Trophoblast cell (in vitro differentiated cells and primary cell): ENCODE measurements around the gene KATNBL1.

ENCODE experiments used
- DNase-seq, 2 donors: peaks; one replicate each; pipeline ENCODE4 v3.0.0-alpha.2; 2016
- H2AFZ ChIP-seq: 2 replicates; pipeline ENCODE4 v1.6.1; 2013; ENCODE audit warnings: low read length, moderate library complexity, mild to moderate bottlenecking; ENCODE audit not compliant: insufficient read depth, poor library complexity
- H2AK5ac ChIP-seq: 2 replicates; pipeline ENCODE4 v1.6.1; 2013; ENCODE audit warnings: mild to moderate bottlenecking, low read length
- H2BK120ac ChIP-seq: 2 replicates; pipeline ENCODE4 v1.6.1; 2013; ENCODE audit warnings: low read length, mild to moderate bottlenecking, moderate library complexity; ENCODE audit not compliant: insufficient read depth, poor library complexity
- H2BK12ac ChIP-seq: 2 replicates; pipeline ENCODE4 v1.6.1; 2013; ENCODE audit warnings: mild to moderate bottlenecking, low read length, moderate library complexity
- H2BK5ac ChIP-seq: 2 replicates; pipeline ENCODE4 v1.6.1; 2013; ENCODE audit warnings: low read length, low read depth, moderate library complexity, mild to moderate bottlenecking; ENCODE audit not compliant: poor library complexity
- H3K14ac ChIP-seq: 2 replicates; pipeline ENCODE4 v1.6.1; 2013; ENCODE audit warnings: mild to moderate bottlenecking, low read length
- H3K18ac ChIP-seq: 2 replicates; pipeline ENCODE4 v1.6.1; 2013; ENCODE audit warnings: mild to moderate bottlenecking, low read length
- H3K23ac ChIP-seq: 2 replicates; pipeline ENCODE4 v1.6.1; 2013; ENCODE audit warnings: low read length
- H3K27ac ChIP-seq: 2 replicates; pipeline ENCODE4 v1.5.1; 2013; ENCODE audit warnings: low read depth, mild to moderate bottlenecking, inconsistent platforms, low read length, moderate library complexity
- H3K27me3 ChIP-seq: 2 replicates; pipeline ENCODE4 v1.6.1; 2013; ENCODE audit warnings: inconsistent platforms, mild to moderate bottlenecking, low read length, moderate library complexity; ENCODE audit not compliant: insufficient read depth
- H3K36me3 ChIP-seq, 2 experiments: 1 replicate in 1 of 2; 2 replicates in 1 of 2; pipeline ENCODE4 v1.6.1; 2013; ENCODE audit warnings: low read length in 2 of 2, mild to moderate bottlenecking in 2 of 2, moderate library complexity in 1 of 2; ENCODE audit not compliant: insufficient read depth in 2 of 2, control insufficient read depth in 1 of 2
- H3K4ac ChIP-seq: 2 replicates; pipeline ENCODE4 v1.6.1; 2013; ENCODE audit warnings: low read depth, mild to moderate bottlenecking, low read length, moderate library complexity
- H3K4me1 ChIP-seq, 2 experiments: 1 replicate in 1 of 2; 2 replicates in 1 of 2; pipeline ENCODE4 v1.6.1; 2013; ENCODE audit warnings: low read length in 2 of 2, mild to moderate bottlenecking in 2 of 2, moderate library complexity in 1 of 2; ENCODE audit not compliant: insufficient read depth in 2 of 2, control insufficient read depth in 1 of 2
- H3K4me2 ChIP-seq: 2 replicates; pipeline ENCODE4 v1.6.1; 2013; ENCODE audit warnings: inconsistent platforms, mild to moderate bottlenecking, low read length, moderate library complexity
- H3K4me3 ChIP-seq: 2 replicates; pipeline ENCODE4 v1.5.1; 2013; ENCODE audit warnings: mild to moderate bottlenecking, low read depth, low read length, inconsistent platforms
- H3K79me1 ChIP-seq: one replicate; pipeline ENCODE4 v1.6.1; 2013; ENCODE audit warnings: low read length
- H3K79me2 ChIP-seq: 2 replicates; pipeline ENCODE4 v1.6.1; 2013; ENCODE audit warnings: low read length, mild to moderate bottlenecking; ENCODE audit not compliant: control insufficient read depth, insufficient read depth, poor library complexity
- H3K9ac ChIP-seq: 2 replicates; pipeline ENCODE4 v1.6.1; 2013; ENCODE audit warnings: mild to moderate bottlenecking, low read length
- H3K9me3 ChIP-seq: 2 replicates; pipeline ENCODE4 v1.6.1; 2013; ENCODE audit warnings: low read depth, mild to moderate bottlenecking, control low read depth, inconsistent platforms, low read length; ENCODE audit not compliant: insufficient read depth
- H4K12ac ChIP-seq: 2 replicates; pipeline ENCODE4 v1.6.1; 2013; ENCODE audit warnings: low read depth, mild to moderate bottlenecking, low read length, moderate library complexity
- H4K8ac ChIP-seq: 2 replicates; pipeline ENCODE4 v1.6.1; 2013; ENCODE audit warnings: low read depth, mild to moderate bottlenecking, low read length, moderate library complexity
- H4K91ac ChIP-seq: one replicate; pipeline ENCODE4 v1.6.1; 2013; ENCODE audit warnings: low read depth, mild to moderate bottlenecking, low read length, moderate library complexity
- WGBS: extraction: QIAGEN DNeasy Blood & Tissue Kit; methylation state at CpG from one replicate; pipeline ENCODE4 v1.1.7; 2013; ENCODE audit warnings: missing lambda C conversion rate; ENCODE audit not compliant: insufficient read length, insufficient coverage; ENCODE audit errors: extremely low coverage; 5-methylcytosine and 5-hydroxymethylcytosine counted together

KATNBL1 gene

DNA sequence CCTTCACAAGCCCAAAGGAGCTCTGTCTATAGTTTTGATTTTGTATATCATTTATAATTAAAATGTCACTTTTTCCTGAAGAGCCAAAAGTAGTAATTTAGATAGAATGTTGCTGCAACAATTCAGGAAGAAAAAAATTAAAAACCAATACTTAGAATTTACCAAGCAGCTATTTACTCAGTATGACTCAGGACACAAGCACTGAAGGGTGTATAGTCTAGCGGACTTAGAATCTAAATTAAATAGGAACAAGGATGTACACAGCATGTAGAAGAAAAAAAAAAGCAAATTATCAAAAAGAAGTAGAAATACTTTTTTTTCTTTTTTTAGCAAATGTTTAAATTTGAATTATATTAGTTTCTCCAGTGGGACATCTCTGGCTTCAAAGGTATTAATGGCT, 76.4 kb downstream of the KATNBL1 start:
- no peaks in the 10 kb centered on the region for H3K4me1 ChIP-seq
- no peak overlapping the region for H3K4me2 ChIP-seq
- no peak overlapping the region for H2BK120ac ChIP-seq
- H3K4ac ChIP-seq = no peak overlapping the region
- H2AK5ac ChIP-seq = no peak overlapping the region
- H3K79me2 ChIP-seq = no peaks in the 10 kb centered on the region
- no peak overlapping the region for H3K9ac ChIP-seq
- no peak overlapping the region for H2BK5ac ChIP-seq
- H3K27me3 ChIP-seq = no peaks in the 10 kb centered on the region
- no peak overlapping the region for H3K18ac ChIP-seq
- DNase-seq = no peak
- H4K91ac ChIP-seq = no peak overlapping the region
- no peaks in the 10 kb centered on the region for H3K9me3 ChIP-seq
- H3K4me3 ChIP-seq = no peak overlapping the region
- H2AFZ ChIP-seq = no peak overlapping the region
- WGBS = no CpG with 5 or more reads among the region's 1 CpG
- no peak overlapping the region for H4K8ac ChIP-seq
- peaks cover 0 to 6% of the 10 kb centered on the region in 2 experiments for H3K36me3 ChIP-seq
- no peaks in the 10 kb centered on the region for H3K79me1 ChIP-seq
- no peak overlapping the region for H3K23ac ChIP-seq
- H3K27ac ChIP-seq = no peak overlapping the region
- no peak overlapping the region for H2BK12ac ChIP-seq
- H3K14ac ChIP-seq = no peak overlapping the region
- no peak overlapping the region for H4K12ac ChIP-seq

DNA sequence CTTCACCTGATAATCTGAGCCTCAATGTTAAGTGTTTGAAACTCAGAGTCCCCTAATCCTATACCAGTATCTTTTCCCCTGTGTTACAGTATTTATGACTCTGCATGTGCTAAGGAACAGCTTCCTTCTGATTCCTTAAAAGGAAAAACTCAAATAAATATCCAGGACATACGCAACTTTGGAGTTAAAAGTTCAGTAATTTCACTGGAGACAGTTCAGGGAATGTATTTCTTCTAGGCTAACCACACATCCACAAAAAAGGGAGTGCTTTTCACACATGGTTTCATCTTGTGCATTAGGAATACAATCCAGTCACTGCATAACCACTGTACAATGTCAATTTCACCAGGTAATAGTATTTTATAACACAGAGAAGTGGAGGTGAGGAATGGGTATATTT, 77.0 kb downstream of the KATNBL1 start:
- Histone ChIP-seq H2BK120ac (no peak overlapping the region), H3K79me1 (no peaks in the 10 kb centered on the region), H3K36me3 (peaks cover 0 to 6% of the 10 kb centered on the region in 2 experiments), H3K14ac (no peak overlapping the region), H3K4ac (no peak overlapping the region), H4K91ac (no peak overlapping the region), H4K12ac (no peak overlapping the region), H4K8ac (no peak overlapping the region), H3K18ac (no peak overlapping the region), H2BK5ac (no peak overlapping the region), H3K79me2 (no peaks in the 10 kb centered on the region), H3K27me3 (no peaks in the 10 kb centered on the region), H3K4me2 (no peak overlapping the region), H2BK12ac (no peak overlapping the region), H3K23ac (no peak overlapping the region), H3K4me1 (no peaks in the 10 kb centered on the region), H2AK5ac (no peak overlapping the region), H3K4me3 (no peak overlapping the region), H3K27ac (no peak overlapping the region), H3K9ac (no peak overlapping the region), H2AFZ (no peak overlapping the region), H3K9me3 (no peaks in the 10 kb centered on the region)
- no CpG with 5 or more reads among the region's 1 CpG for WGBS
- no peak for DNase-seq

GRCh38 chr15:34128898-34129297, 81.0 kb downstream of the KATNBL1 start:
- H2BK5ac ChIP-seq = no peak overlapping the region
- H3K18ac ChIP-seq = no peak overlapping the region
- H2AFZ ChIP-seq = no peak overlapping the region
- H2BK12ac ChIP-seq = no peak overlapping the region
- H3K4ac ChIP-seq = no peak overlapping the region
- no peak overlapping the region for H3K14ac ChIP-seq
- H3K9ac ChIP-seq = no peak overlapping the region
- H2BK120ac ChIP-seq = no peak overlapping the region
- no peaks in the 10 kb centered on the region for H3K79me2 ChIP-seq
- H4K8ac ChIP-seq = no peak overlapping the region
- no peak overlapping the region for H2AK5ac ChIP-seq
- WGBS = no CpG with 5 or more reads among the region's 2 CpGs
- DNase-seq = no peak
- H4K91ac ChIP-seq = no peak overlapping the region
- H3K4me2 ChIP-seq = no peak overlapping the region
- H3K36me3 ChIP-seq = peaks cover 0 to 3% of the 10 kb centered on the region in 2 experiments
- H3K9me3 ChIP-seq = no peaks in the 10 kb centered on the region
- no peak overlapping the region for H4K12ac ChIP-seq
- peaks cover 3% of the 10 kb centered on the region for H3K79me1 ChIP-seq
- H3K4me3 ChIP-seq = no peak overlapping the region
- no peaks in the 10 kb centered on the region for H3K27me3 ChIP-seq
- no peak overlapping the region for H3K23ac ChIP-seq
- peaks cover 3% of the 10 kb centered on the region in 2 experiments for H3K4me1 ChIP-seq
- H3K27ac ChIP-seq = no peak overlapping the region

GRCh38 chr15:34126522-34126921, 83.4 kb downstream of the KATNBL1 start:
- DNase-seq = no peak

More at GRCh38 chr15:34126522-34126921, 83.4 kb downstream of the KATNBL1 start:
- no peak overlapping the region for H3K4me3 ChIP-seq
- no peak overlapping the region for H3K4ac ChIP-seq
- H3K9ac ChIP-seq = no peak overlapping the region
- H2BK12ac ChIP-seq = no peak overlapping the region
- H3K4me1 ChIP-seq = peaks cover 3% of the 10 kb centered on the region in 2 experiments
- peak overlapping the region; percentile 46 for H3K27ac ChIP-seq
- no peaks in the 10 kb centered on the region for H3K9me3 ChIP-seq
- H2BK120ac ChIP-seq = no peak overlapping the region
- no peak overlapping the region for H2BK5ac ChIP-seq
- H4K8ac ChIP-seq = no peak overlapping the region
- H2AK5ac ChIP-seq = no peak overlapping the region
- no peak overlapping the region for H3K18ac ChIP-seq
- no peaks in the 10 kb centered on the region for H3K79me2 ChIP-seq
- H3K36me3 ChIP-seq = peaks cover 0 to 3% of the 10 kb centered on the region in 2 experiments
- H2AFZ ChIP-seq = no peak overlapping the region
- no peak overlapping the region for H4K91ac ChIP-seq
- H3K14ac ChIP-seq = no peak overlapping the region
- no peak overlapping the region for H3K4me2 ChIP-seq
- peaks cover 3% of the 10 kb centered on the region for H3K79me1 ChIP-seq
- no peak overlapping the region for H3K23ac ChIP-seq
- no peaks in the 10 kb centered on the region for H3K27me3 ChIP-seq
- H4K12ac ChIP-seq = no peak overlapping the region
